Uterus (tissue), 2 donors: ENCODE data around the gene NRDC.

Experiments
- POLR2A ChIP-seq, 2 donors: fragments of 450-650 bp; IDR thresholded peaks; one replicate each; pipeline ENCODE4 v1.6.1; 2016; ENCODE audit warnings: antibody characterized with exemption in 2 of 2, mild to moderate bottlenecking in 1 of 2, moderate library complexity in 1 of 2
- TF ChIP-seq, protein P1 (sequence below), 4 experiments: fragments of 200-600 bp in 2 of 4; fragments of 450-650 bp in 2 of 4; sonication (generic) in 2 of 4; IDR thresholded peaks; one replicate each; pipeline ENCODE4 v1.5.1; 2016 to 2019; ENCODE audit warnings: antibody characterized with exemption in 4 of 4, mild to moderate bottlenecking in 2 of 4, moderate library complexity in 1 of 4

- TF ChIP-seq, protein P1, sequence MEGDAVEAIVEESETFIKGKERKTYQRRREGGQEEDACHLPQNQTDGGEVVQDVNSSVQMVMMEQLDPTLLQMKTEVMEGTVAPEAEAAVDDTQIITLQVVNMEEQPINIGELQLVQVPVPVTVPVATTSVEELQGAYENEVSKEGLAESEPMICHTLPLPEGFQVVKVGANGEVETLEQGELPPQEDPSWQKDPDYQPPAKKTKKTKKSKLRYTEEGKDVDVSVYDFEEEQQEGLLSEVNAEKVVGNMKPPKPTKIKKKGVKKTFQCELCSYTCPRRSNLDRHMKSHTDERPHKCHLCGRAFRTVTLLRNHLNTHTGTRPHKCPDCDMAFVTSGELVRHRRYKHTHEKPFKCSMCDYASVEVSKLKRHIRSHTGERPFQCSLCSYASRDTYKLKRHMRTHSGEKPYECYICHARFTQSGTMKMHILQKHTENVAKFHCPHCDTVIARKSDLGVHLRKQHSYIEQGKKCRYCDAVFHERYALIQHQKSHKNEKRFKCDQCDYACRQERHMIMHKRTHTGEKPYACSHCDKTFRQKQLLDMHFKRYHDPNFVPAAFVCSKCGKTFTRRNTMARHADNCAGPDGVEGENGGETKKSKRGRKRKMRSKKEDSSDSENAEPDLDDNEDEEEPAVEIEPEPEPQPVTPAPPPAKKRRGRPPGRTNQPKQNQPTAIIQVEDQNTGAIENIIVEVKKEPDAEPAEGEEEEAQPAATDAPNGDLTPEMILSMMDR (IDR thresholded peaks at IDR 0.05), result no peak
- TF ChIP-seq POLR2A (IDR thresholded peaks at IDR 0.05), result no peak
Observed at GRCh38 chr1:51799372-51799771, 79.2 kb downstream of the NRDC start.
